Esophagus mucosa (tissue), 1 donor: ENCODE measurements around the gene HCN3. TPM values are rescaled to one million over a fixed set of nuclear protein-coding genes. Genes with fewer than 3 reads are reported as not detected.

Experiments
- total RNA-seq: library from RNA; stranded (reverse); gene quantifications from one replicate; pipeline ENCODE4 v1.2.4, GENCODE V29; 2023
- donor health status: DM: yes; HTN: yes; CAD: no.

The HCN3 gene
- total RNA-seq, 1 donor from 2014 or later: 1.7 TPM

Other genes with a start within 250 kb of the HCN3 start
- gene DCST2, start 243.7 kb upstream of the HCN3 start, total RNA-seq: 1.3 TPM
- 0.32 TPM for gene DCST1, start 243.6 kb upstream of the HCN3 start, total RNA-seq
- 167 TPM for gene ADAM15, start 226.1 kb upstream of the HCN3 start, total RNA-seq
- gene EFNA4, start 213.7 kb upstream of the HCN3 start, total RNA-seq: 12.1 TPM
- 20.6 TPM for gene EFNA3, start 198.6 kb upstream of the HCN3 start, total RNA-seq
- gene EFNA1, start 149.6 kb upstream of the HCN3 start, total RNA-seq: 40.9 TPM
- 42.9 TPM for gene SLC50A1, start 141.6 kb upstream of the HCN3 start, total RNA-seq
- gene DPM3, start 136.9 kb upstream of the HCN3 start, total RNA-seq: 62.4 TPM
- gene KRTCAP2, start 104.2 kb upstream of the HCN3 start, total RNA-seq: 111 TPM
- 0.12 TPM for gene TRIM46, start 103.6 kb upstream of the HCN3 start, total RNA-seq
- gene THBS3, start 69.6 kb upstream of the HCN3 start, total RNA-seq: 14.5 TPM
- gene MTX1, start 68.8 kb upstream of the HCN3 start, total RNA-seq: 36.5 TPM
- gene ENTREP3, start 22.0 kb upstream of the HCN3 start, total RNA-seq: 24.9 TPM
- 43.3 TPM for gene SCAMP3, start 15.1 kb upstream of the HCN3 start, total RNA-seq
- 16.9 TPM for gene CLK2, start 4.0 kb upstream of the HCN3 start, total RNA-seq
- gene PKLR, start 24.0 kb downstream of the HCN3 start, total RNA-seq: 0.20 TPM
- gene FDPS, start 31.4 kb downstream of the HCN3 start, total RNA-seq: 401 TPM
- 40.7 TPM for gene RUSC1, start 43.4 kb downstream of the HCN3 start, total RNA-seq